K562 (cell line): ENCODE results near the gene COL11A2. TPM values are rescaled to one million over a fixed set of nuclear protein-coding genes. Genes with fewer than 3 reads are reported as not detected.

Source experiments
- ARID1B ChIP-seq: fragments of 450-650 bp; IDR thresholded peaks from 2 replicates; pipeline ENCODE4 v1.6.1; 2016; ENCODE audit warnings: antibody characterized with exemption, mild to moderate bottlenecking, inconsistent platforms
- CBFB ChIP-seq: sonication (generic); formaldehyde crosslinking; IDR thresholded peaks from 2 replicates; pipeline ENCODE4 v1.4.0; 2020; ENCODE audit warnings: mild to moderate bottlenecking, missing genetic modification reagents
- CEBPG ChIP-seq, 3 experiments: fragments of 200-800 bp in 1 of 3; sonication (Bioruptor generic) in 1 of 3; sonication (generic) in 1 of 3; formaldehyde crosslinking in 1 of 3; IDR thresholded peaks in 2 of 3; conservative IDR thresholded peaks in 1 of 3; 2 replicates each; pipeline versions ENCODE4 v1.6.1 to v1.8.0; 2016 to 2022; ENCODE audit warnings: missing compliant biosample characterization in 2 of 3, missing genetic modification characterization in 2 of 3, mild to moderate bottlenecking in 1 of 3, missing genetic modification reagents in 1 of 3
- ETV6 ChIP-seq, 3 experiments: fragments of 150-350 bp in 1 of 3; sonication (generic) in 1 of 3; formaldehyde crosslinking in 1 of 3; IDR thresholded peaks; 2 replicates each; pipeline versions ENCODE4 v1.6.1 to v1.8.0; 2014 to 2022; ENCODE audit warnings: borderline replicate concordance in 2 of 3, low read depth in 2 of 3, antibody characterized with exemption in 1 of 3, low read length in 1 of 3, mild to moderate bottlenecking in 1 of 3, missing genetic modification reagents in 1 of 3
- SMAD4 ChIP-seq: fragments of 250-450 bp; sonication (Bioruptor Pico); conservative IDR thresholded peaks from 2 replicates; pipeline ENCODE4 v1.8.0; 2021; ENCODE audit warnings: inconsistent platforms, mild to moderate bottlenecking, moderate library complexity
- SP2 ChIP-seq: IDR thresholded peaks from 2 replicates; pipeline ENCODE4 v1.6.1; 2011; ENCODE audit warnings: mild to moderate bottlenecking, low read depth, low read length, moderate library complexity; ENCODE audit not compliant: poor library complexity, severe bottlenecking; ENCODE audit errors: extremely low read depth
- YY1 ChIP-seq, 3 experiments: IDR thresholded peaks; 2 replicates each; pipeline ENCODE4 v1.6.1; 2011; ENCODE audit warnings: low read length in 2 of 3, mild to moderate bottlenecking in 2 of 3, moderate library complexity in 2 of 3, borderline replicate concordance in 1 of 3, control low read depth in 1 of 3, low read depth in 1 of 3; ENCODE audit not compliant: insufficient read depth in 3 of 3, insufficient replicate concordance in 2 of 3, control insufficient read depth in 1 of 3, insufficient read length in 1 of 3; ENCODE audit errors: extremely low read depth in 1 of 3
- ZBTB17 ChIP-seq: fragments of 450-650 bp; formaldehyde crosslinking; IDR thresholded peaks from 2 replicates; pipeline ENCODE4 v1.4.0; 2020; ENCODE audit warnings: mild to moderate bottlenecking
- ZKSCAN8 ChIP-seq: fragments of 200-800 bp; sonication (Bioruptor generic); IDR thresholded peaks from 2 replicates; pipeline ENCODE4 v1.6.1; 2016; ENCODE audit warnings: missing genetic modification characterization, missing compliant biosample characterization
- ZNF511 ChIP-seq: sonication (generic); formaldehyde crosslinking; IDR thresholded peaks from 2 replicates; pipeline ENCODE4 v1.8.0; 2022; ENCODE audit warnings: mild to moderate bottlenecking, missing genetic modification reagents
- polyA plus RNA-seq, 8 experiments: library from polyadenylated mRNA; depleted of rRNA in 4 of 8; stranded (reverse) in 5 of 8; unstranded in 3 of 8; fragments of >200 nt; fragmentation: Nextera tagmentation in 2 of 8; fragmentation: Illumina TruSeq in 1 of 8; extraction: Ambion mirVana in 2 of 8; extraction: Trizol in 1 of 8; gene quantifications; 2 replicates each; pipeline versions ENCODE4 v1.2.1 to v1.2.3, GENCODE V29; 2011 to 2014; ENCODE audit warnings: inconsistent platforms in 1 of 8, missing spikeins in 1 of 8
- total RNA-seq, 7 experiments: library from RNA; depleted of rRNA in 6 of 7; stranded (reverse); fragments of >200 nt in 6 of 7; fragmentation: Illumina TruSeq in 2 of 7; extraction: Trizol in 2 of 7; gene quantifications; 2 replicates each; pipeline versions ENCODE4 v1.2.1 to v1.2.3, GENCODE V29; 2011 to 2021; ENCODE audit warnings: low replicate concordance in 1 of 7
- TF ChIP-seq, protein P1 (sequence below), 2 experiments: fragments of 450-650 bp; IDR thresholded peaks; 2 replicates each; pipeline ENCODE4 v1.6.1; 2016; ENCODE audit warnings: mild to moderate bottlenecking in 2 of 2, borderline replicate concordance in 1 of 2, low read depth in 1 of 2, moderate library complexity in 1 of 2
- TF ChIP-seq, protein P2 (sequence below): sonication (generic); formaldehyde crosslinking; IDR thresholded peaks from 2 replicates; pipeline ENCODE4 v1.8.0; 2022; ENCODE audit warnings: mild to moderate bottlenecking, missing genetic modification reagents, borderline replicate concordance

COL11A2 gene
- total and polyA plus RNA-seq, 9 of the 15 experiments (the other 6 are each of a cell fraction or from before 2014, with no cell fraction given): 0.04 to 0.35 (median 0.09) TPM; not detected in 1

DNA sequence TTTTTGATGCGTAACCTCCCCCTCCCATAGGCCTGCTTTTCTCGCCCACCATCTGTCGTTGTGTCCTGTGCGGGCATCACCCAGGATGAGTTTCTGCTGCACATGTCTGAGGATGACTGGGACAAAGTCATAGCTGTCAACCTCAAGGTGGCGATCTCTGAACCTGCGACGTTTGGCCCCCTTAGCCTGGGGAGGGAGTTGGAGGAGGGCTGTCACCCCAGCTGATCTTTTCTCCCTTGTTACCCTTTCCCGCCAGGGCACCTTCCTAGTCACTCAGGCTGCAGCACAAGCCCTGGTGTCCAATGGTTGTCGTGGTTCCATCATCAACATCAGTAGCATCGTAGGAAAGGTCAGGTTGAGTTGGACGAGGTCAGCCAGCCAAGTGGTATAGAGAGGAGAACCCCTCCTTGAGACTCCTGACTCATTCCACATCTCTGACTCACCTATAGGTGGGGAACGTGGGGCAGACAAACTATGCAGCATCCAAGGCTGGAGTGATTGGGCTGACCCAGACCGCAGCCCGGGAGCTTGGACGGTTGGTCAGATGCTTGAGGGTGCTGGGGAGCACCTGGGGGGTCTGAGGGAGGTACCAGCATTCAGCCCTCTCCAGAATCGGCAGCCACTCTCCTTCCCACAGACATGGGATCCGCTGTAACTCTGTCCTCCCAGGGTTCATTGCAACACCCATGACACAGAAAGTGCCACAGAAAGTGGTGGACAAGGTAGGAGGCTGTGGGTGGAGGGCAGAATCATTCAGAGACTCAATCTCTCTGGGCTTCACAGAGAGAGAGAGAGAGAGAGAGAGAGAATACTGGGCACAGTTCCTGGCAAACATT lies 13.1 kb upstream of the COL11A2 start (continued):
- peak in 1 of 3 experiments; percentile 6 for TF ChIP-seq YY1 (IDR thresholded peaks at IDR 0.05; ENCODE audit: borderline replicate concordance in 1 of 3, control insufficient read depth in 1 of 3, extremely low read depth in 1 of 3, insufficient read depth in 3 of 3, insufficient read length in 1 of 3, insufficient replicate concordance in 2 of 3, low read depth in 1 of 3, low read length in 2 of 3)
- TF ChIP-seq CEBPG (CRISPR knock-in tag; IDR thresholded peaks at IDR 0.05): 0 out of 2 replicates have a peak, but pooled peaks have one; percentile 24
- no peak; a peak in 1 of 4 replicates for TF ChIP-seq CEBPG (tag; conservative IDR thresholded peaks at IDR 0.05 in 1 of 2, IDR thresholded peaks at IDR 0.05 in 1 of 2)
- TF ChIP-seq ETV6 (IDR thresholded peaks at IDR 0.05; ENCODE audit: borderline replicate concordance in 1 of 2, low read depth in 2 of 2, low read length in 1 of 2): no peak
- TF ChIP-seq ETV6 (CRISPR knock-in tag; IDR thresholded peaks at IDR 0.05; ENCODE audit: borderline replicate concordance): no peak
- no peak for TF ChIP-seq ZKSCAN8 (CRISPR knock-in tag)
- no peak for TF ChIP-seq SMAD4 (CRISPR knock-in tag)
- TF ChIP-seq, protein P1, sequence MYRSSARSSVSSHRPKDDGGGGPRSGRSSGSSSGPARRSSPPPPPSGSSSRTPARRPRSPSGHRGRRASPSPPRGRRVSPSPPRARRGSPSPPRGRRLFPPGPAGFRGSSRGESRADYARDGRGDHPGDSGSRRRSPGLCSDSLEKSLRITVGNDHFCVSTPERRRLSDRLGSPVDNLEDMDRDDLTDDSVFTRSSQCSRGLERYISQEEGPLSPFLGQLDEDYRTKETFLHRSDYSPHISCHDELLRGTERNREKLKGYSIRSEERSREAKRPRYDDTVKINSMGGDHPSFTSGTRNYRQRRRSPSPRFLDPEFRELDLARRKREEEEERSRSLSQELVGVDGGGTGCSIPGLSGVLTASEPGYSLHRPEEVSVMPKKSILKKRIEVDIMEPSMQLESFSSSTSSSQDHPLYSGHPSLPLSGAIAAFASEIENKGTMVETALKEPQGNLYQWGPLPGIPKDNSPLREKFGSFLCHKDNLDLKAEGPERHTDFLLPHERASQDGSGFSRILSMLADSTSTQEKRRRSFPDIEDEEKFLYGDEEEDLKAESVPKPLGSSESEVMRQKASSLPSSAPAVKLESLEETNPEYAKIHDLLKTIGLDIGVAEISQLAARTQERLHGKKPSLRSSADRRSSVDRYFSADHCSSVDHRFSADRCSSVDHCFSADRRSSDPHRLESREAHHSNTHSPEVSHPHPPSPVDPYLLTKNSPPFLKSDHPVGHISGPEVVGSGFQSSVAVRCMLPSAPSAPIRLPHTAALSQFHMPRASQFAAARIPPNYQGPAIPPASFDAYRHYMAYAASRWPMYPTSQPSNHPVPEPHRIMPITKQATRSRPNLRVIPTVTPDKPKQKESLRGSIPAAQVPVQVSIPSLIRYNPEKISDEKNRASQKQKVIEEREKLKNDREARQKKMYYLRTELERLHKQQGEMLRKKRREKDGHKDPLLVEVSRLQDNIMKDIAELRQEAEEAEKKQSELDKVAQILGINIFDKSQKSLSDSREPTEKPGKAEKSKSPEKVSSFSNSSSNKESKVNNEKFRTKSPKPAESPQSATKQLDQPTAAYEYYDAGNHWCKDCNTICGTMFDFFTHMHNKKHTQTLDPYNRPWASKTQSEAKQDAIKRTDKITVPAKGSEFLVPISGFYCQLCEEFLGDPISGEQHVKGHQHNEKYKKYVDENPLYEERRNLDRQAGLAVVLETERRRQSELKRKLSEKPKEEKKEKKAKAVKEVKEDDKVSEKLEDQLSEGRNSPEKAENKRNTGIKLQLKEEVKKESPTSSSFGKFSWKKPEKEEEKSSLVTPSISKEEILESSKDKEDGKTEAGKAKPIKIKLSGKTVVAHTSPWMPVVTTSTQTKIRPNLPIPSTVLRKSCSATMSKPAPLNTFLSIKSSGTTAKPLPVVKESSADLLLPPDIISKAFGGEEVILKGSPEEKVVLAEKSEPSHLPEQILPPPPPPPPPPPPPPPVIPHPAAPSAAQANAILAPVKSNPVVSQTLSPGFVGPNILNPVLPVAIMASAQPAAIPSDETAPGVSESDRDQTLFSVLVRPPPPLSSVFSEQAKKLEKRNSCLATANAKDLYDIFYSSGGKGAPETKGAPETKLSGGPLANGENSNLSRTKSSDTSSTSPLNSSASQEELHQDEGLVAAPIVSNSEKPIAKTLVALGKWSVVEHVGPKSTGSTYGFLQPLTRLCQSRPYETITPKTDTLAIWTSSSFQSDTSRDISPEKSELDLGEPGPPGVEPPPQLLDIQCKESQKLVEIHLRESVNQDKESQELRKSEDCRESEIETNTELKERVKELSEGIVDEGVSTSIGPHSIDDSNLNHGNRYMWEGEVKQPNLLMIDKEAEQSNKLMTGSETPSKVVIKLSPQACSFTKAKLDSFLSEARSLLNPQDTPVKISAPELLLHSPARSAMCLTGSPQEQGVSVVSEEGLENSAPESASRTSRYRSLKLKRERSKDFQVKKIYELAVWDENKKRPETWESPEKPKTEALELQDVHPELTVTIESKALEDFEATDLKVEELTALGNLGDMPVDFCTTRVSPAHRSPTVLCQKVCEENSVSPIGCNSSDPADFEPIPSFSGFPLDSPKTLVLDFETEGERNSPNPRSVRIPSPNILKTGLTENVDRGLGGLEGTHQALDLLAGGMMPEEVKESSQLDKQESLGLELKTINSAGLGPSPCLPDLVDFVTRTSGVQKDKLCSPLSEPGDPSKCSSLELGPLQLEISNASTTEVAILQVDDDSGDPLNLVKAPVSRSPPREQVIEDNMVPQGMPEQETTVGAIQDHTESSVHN (IDR thresholded peaks at IDR 0.05; ENCODE audit: borderline replicate concordance in 1 of 2, low read depth in 1 of 2): no peak
- no peak for TF ChIP-seq SP2
- TF ChIP-seq ZBTB17: no peak
- TF ChIP-seq ARID1B: peak; percentile 46; the same call in 1 of the 2 replicates
- TF ChIP-seq ZNF511 (CRISPR knock-in tag): 0 out of 2 replicates have a peak, but pooled peaks have one; percentile 14
- TF ChIP-seq, protein P2, sequence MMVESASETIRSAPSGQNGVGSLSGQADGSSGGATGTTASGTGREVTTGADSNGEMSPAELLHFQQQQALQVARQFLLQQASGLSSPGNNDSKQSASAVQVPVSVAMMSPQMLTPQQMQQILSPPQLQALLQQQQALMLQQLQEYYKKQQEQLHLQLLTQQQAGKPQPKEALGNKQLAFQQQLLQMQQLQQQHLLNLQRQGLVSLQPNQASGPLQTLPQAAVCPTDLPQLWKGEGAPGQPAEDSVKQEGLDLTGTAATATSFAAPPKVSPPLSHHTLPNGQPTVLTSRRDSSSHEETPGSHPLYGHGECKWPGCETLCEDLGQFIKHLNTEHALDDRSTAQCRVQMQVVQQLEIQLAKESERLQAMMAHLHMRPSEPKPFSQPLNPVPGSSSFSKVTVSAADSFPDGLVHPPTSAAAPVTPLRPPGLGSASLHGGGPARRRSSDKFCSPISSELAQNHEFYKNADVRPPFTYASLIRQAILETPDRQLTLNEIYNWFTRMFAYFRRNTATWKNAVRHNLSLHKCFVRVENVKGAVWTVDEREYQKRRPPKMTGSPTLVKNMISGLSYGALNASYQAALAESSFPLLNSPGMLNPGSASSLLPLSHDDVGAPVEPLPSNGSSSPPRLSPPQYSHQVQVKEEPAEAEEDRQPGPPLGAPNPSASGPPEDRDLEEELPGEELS (CRISPR knock-in tag): no peak
- no peak for TF ChIP-seq CBFB (CRISPR knock-in tag)
